Heart left ventricle (tissue), 16 donors: Measurements from ENCODE around the gene LRRC46. TPM values are rescaled to one million over a fixed set of nuclear protein-coding genes. Genes with fewer than 3 reads are reported as not detected.
A peak's percentile ranks its signal among the peaks of the same experiment; 100 is the strongest.

Experiments used
- ATAC-seq, 4 donors: fragments of 200-7000 bp; cut with Tn5 transposase; one replicate each; pipeline ENCODE4 v1.9.1; 2020 to 2022; ENCODE audit warnings: moderate library complexity in 4 of 4, mild to moderate bottlenecking in 3 of 4, moderate number of reproducible peaks in 1 of 4
- DNase-seq, 5 donors: peaks; one replicate each; pipeline ENCODE4 v3.0.0-alpha.2; 2020
- H3K27ac ChIP-seq, 12 donors: fragments of 200-600 bp; sonication (generic) in 4 of 12; one replicate each; pipeline versions ENCODE4 v1.5.0 to v1.8.0; 2016 to 2022; ENCODE audit warnings: mild to moderate bottlenecking in 2 of 12
- H3K27me3 ChIP-seq, 9 donors: fragments of 200-600 bp; sonication (generic) in 2 of 9; one replicate each; pipeline versions ENCODE4 v1.5.1 to v1.8.0; 2016 to 2022; ENCODE audit warnings: mild to moderate bottlenecking in 3 of 9
- H3K36me3 ChIP-seq, 9 donors: fragments of 200-600 bp; sonication (generic) in 2 of 9; one replicate each; pipeline versions ENCODE4 v1.5.0 to v1.8.0; 2018 to 2022; ENCODE audit warnings: mild to moderate bottlenecking in 2 of 9
- H3K4me1 ChIP-seq, 12 donors: fragments of 200-600 bp; sonication (generic) in 4 of 12; one replicate each; pipeline versions ENCODE4 v1.5.0 to v1.8.0; 2016 to 2022; ENCODE audit warnings: mild to moderate bottlenecking in 3 of 12
- H3K4me3 ChIP-seq, 12 donors: fragments of 200-600 bp; sonication (generic) in 4 of 12; one replicate each; pipeline versions ENCODE4 v1.5.0 to v1.8.0; 2017 to 2022; ENCODE audit warnings: mild to moderate bottlenecking in 9 of 12, moderate library complexity in 4 of 12
- H3K9me3 ChIP-seq, 12 donors: fragments of 200-600 bp; sonication (generic) in 4 of 12; one replicate each; pipeline versions ENCODE4 v1.5.0 to v1.8.0; 2016 to 2022; ENCODE audit warnings: mild to moderate bottlenecking in 1 of 12
- POLR2A ChIP-seq, 2 donors: fragments of 450-650 bp; IDR thresholded peaks; one replicate each; pipeline ENCODE4 v1.6.1; 2017; ENCODE audit warnings: antibody characterized with exemption in 2 of 2, mild to moderate bottlenecking in 2 of 2, moderate library complexity in 2 of 2
- WGBS, 4 donors: extraction: QIAGEN DNeasy Blood & Tissue Kit in 2 of 4; methylation state at CpG; one replicate each; pipeline versions ENCODE4 v1.1.5 to v1.1.7; 2013 to 2018; 5-methylcytosine and 5-hydroxymethylcytosine counted together
- intact Hi-C, 10 donors: fragments of 100-400 bp; cut with DNase I; formaldehyde crosslinking; loops; one replicate each; pipeline versions ENCODE4 v1.11.1 to v1.14.2; 2022
- polyA plus RNA-seq, 2 donors: library from polyadenylated mRNA; stranded (reverse); fragments of 200-250 nt; gene quantifications; one replicate each; pipeline ENCODE4 v1.2.3, GENCODE V29; 2013
- total RNA-seq, 9 donors: library from RNA; depleted of rRNA in 2 of 9; stranded (reverse); fragments of >200 nt in 2 of 9; fragmentation: NEBNext Ultra II Directional in 3 of 9; extraction: Animal tissue kit (Norgen Biotek cat#: 25700) in 3 of 9; gene quantifications; one replicate each; pipeline versions ENCODE4 v1.1.0 to v1.2.4, GENCODE V29; 2016 to 2023
- TF ChIP-seq, protein P1 (sequence below), 12 donors: fragments of 200-600 bp; sonication (generic) in 4 of 12; IDR thresholded peaks; one replicate each; pipeline versions ENCODE4 v1.5.0 to v1.8.0; 2018 to 2022; ENCODE audit warnings: antibody characterized with exemption in 12 of 12, mild to moderate bottlenecking in 5 of 12
- donor health status: ischemic (EF 13 %, LVEDD 7.1; RV severe dilation, severe dysfunction).
- donor health status: healthy with polysubstance abuse.
- donor health status: DM: no; HTN: yes; CAD: no.
- donor health status: DM: no; HTN: no; CAD: no.
- donor health status: ischemic (EF 25% LVEDD 6.9; RV normal size, moderate dysfunction).
- donor health status: ischemic (EF 25% LVEDD 5.7; RV mildly dilated, moderate dysfunction).
- donor health status: healthy.
- donor health status: DM: yes; HTN: yes; CAD: no.
- donor health status: ischemic (EF 35%, LVEDD 5.7; RV mildly dilated, moderate dysfunction).
- donor health status: nonischemic (EF 11% LVEDD 7.7; RV severe dilation, severe dysfunction).
- donor health status: DM: yes; HTN: yes; CAD: no.
- donor health status: PGD.
- donor health status: ischemic (EF 29% LVEDD 5.4; RV normal size, mild dysfunction).
- donor health status: nonischemic (EF 23%, LVEDD 6.1; RV moderate dilation, normal function).

The LRRC46 gene
- total and polyA plus RNA-seq, 11 donors, result 0.17 to 0.44 (median 0.32) TPM; not detected in 2

DNA sequence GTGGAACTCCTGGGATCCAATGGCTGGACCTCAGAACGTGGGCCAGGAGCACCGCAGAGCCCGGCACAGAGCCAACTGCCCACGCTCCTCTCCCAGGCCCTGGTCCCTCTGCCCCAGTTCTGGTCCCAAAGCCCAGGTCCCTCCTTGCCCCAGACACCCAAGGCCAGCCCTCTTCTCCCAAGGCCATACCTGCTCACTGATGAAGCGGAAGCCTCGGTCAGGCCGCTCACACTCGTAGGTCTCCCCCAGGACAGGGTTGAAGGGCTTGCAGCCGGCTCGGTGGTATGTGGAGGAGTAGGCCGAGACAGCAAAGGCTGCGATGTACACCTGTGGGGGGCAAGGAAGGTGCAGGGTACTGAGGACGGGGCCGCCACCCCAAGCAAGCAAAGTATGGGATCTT is 18.4 kb upstream of the LRRC46 start:
- 92 to 96% (median 95%) methylated on average over 14 of the region's 14 CpGs for WGBS, 4 donors
- peaks cover 0 to 99% (median 78%) of the 10 kb centered on the region in 9 donors for H3K36me3 ChIP-seq
- no peak overlapping the region for H3K27ac ChIP-seq

DNA sequence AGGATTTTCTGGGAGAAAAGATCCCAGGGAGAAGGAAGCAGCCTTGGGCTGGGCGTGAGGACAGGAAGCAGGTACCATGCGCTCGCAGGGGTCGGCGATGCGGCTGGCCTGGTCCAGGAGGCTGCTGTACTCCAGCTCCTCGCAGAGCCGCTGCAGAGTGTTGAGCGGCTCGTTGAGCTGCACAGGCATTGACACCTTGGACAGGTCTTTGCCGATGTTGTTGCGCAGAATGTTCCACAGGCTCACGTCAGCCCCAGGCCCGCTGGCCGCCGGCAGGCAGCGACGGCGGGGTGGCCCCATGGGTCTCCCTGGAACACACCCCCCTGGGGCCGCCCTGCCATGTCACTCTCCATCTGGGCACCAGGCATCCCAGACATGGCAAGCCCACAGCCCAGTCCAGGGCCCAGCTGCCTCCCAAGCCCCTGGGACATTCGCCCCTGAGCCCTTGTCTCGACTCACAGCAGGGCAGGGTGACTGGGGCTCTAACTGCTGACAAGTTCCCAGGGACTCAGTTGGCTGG is 17.9 kb upstream of the LRRC46 start:
- ATAC-seq (no peak), DNase-seq (no peak)
- H3K27ac ChIP-seq, result no peak overlapping the region
- intact Hi-C loops, result no loop called here
- peaks cover 0 to 99% (median 78%) of the 10 kb centered on the region in 9 donors for H3K36me3 ChIP-seq
- WGBS, 4 donors, result 96 to 98% (median 96%) methylated on average over 12 to 22 of the region's 22 CpGs
- no peaks in the 10 kb centered on the region for H3K9me3 ChIP-seq
- no peak overlapping the region for H3K4me3 ChIP-seq
- no peaks in the 10 kb centered on the region for H3K27me3 ChIP-seq
- H3K4me1 ChIP-seq, result peaks cover 0 to 4% (median 0%) of the 10 kb centered on the region in 12 donors
- TF ChIP-seq POLR2A (IDR thresholded peaks at IDR 0.05), result no peak
- TF ChIP-seq, protein P1, sequence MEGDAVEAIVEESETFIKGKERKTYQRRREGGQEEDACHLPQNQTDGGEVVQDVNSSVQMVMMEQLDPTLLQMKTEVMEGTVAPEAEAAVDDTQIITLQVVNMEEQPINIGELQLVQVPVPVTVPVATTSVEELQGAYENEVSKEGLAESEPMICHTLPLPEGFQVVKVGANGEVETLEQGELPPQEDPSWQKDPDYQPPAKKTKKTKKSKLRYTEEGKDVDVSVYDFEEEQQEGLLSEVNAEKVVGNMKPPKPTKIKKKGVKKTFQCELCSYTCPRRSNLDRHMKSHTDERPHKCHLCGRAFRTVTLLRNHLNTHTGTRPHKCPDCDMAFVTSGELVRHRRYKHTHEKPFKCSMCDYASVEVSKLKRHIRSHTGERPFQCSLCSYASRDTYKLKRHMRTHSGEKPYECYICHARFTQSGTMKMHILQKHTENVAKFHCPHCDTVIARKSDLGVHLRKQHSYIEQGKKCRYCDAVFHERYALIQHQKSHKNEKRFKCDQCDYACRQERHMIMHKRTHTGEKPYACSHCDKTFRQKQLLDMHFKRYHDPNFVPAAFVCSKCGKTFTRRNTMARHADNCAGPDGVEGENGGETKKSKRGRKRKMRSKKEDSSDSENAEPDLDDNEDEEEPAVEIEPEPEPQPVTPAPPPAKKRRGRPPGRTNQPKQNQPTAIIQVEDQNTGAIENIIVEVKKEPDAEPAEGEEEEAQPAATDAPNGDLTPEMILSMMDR (IDR thresholded peaks at IDR 0.05), result no peak

More for the DNA sequence above, 18.4 kb upstream of the LRRC46 start:
- TF ChIP-seq, protein P1 (IDR thresholded peaks at IDR 0.05), result no peak
- TF ChIP-seq POLR2A (IDR thresholded peaks at IDR 0.05), result no peak
- no peak for ATAC-seq
- Histone ChIP-seq H3K9me3 (no peaks in the 10 kb centered on the region), H3K4me3 (no peak overlapping the region), H3K4me1 (peaks cover 0 to 4% (median 0%) of the 10 kb centered on the region in 12 donors), H3K27me3 (no peaks in the 10 kb centered on the region)
- intact Hi-C loops, result no loop called here
- DNase-seq, result peak in 2 of 5 donors; percentile 3 to 21

- no peak overlapping the region for H3K27ac ChIP-seq
- DNase-seq (peak in 1 of 5 donors; percentile 6), ATAC-seq (no peak)
- WGBS, 4 donors, result 91 to 97% (median 95%) methylated on average over 18 to 21 of the region's 21 CpGs
- no peaks in the 10 kb centered on the region for H3K9me3 ChIP-seq
- peaks cover 0 to 92% (median 67%) of the 10 kb centered on the region in 9 donors for H3K36me3 ChIP-seq
- H3K27me3 ChIP-seq, result no peaks in the 10 kb centered on the region
- intact Hi-C loops, result no loop called here
- TF ChIP-seq, protein P1 (IDR thresholded peaks at IDR 0.05), result no peak
- TF ChIP-seq POLR2A (IDR thresholded peaks at IDR 0.05), result no peak
- peaks cover 0 to 6% (median under 1%) of the 10 kb centered on the region in 12 donors for H3K4me1 ChIP-seq
- no peak overlapping the region for H3K4me3 ChIP-seq
Measured at GRCh38 chr17:47815106-47815918, 16.2 kb upstream of the LRRC46 start.

DNA sequence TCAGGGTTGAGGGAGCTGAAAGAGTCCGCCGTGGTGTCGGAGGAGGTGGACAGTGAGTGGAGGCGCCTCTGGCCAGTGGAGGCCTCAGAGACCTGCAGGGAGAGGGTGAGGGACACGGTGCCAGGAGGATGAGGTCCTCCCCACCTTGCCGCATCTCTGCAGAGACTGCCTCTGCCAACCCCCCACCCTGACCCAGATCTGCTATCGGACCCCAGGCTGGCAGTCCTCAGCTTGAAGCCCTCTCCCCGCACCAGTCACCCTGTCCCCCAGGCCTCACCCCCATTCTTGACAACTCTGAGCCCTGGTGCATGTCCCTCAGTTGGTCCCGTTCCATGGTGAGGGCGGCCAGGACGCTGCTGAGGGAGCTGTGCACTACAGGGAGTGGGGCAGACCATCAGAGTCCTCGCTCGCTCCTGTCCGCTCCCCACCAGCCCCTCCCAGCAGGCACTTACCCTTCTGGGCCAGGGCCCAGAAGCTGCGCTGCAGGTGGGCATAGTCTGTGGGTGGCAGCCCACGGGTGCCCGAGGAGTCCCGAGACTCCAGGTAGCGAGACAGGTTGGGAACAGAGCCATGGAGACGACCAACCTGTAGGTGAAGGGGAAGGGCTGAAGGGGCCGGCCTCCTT is 15.2 kb upstream of the LRRC46 start:
- intact Hi-C loops, result no loop called here
- TF ChIP-seq, protein P1 (IDR thresholded peaks at IDR 0.05), result no peak
- TF ChIP-seq POLR2A (IDR thresholded peaks at IDR 0.05), result no peak
- WGBS, 4 donors, result 92 to 100% (median 95%) methylated on average over 6 to 21 of the region's 21 CpGs
- peak in 2 of 5 donors; percentile 18 to 39 for DNase-seq
- ATAC-seq, result no peak
- no peaks in the 10 kb centered on the region for H3K9me3 ChIP-seq
- H3K4me1 ChIP-seq, result peaks cover 0 to 13% (median 9%) of the 10 kb centered on the region in 12 donors
- peaks cover 0 to 84% (median 67%) of the 10 kb centered on the region in 9 donors for H3K36me3 ChIP-seq
- H3K4me3 ChIP-seq, result no peak overlapping the region
- no peaks in the 10 kb centered on the region for H3K27me3 ChIP-seq
- H3K27ac ChIP-seq, result no peak overlapping the region
